H1 (cell line): ENCODE results near the gene WDR91. TPM values are rescaled to one million over a fixed set of nuclear protein-coding genes. Genes with fewer than 3 reads are reported as not detected.

Experiments
- CBX5 ChIP-seq: fragments of 300-800, 300-1000 bp; sonication (generic); IDR thresholded peaks from 2 replicates; pipeline ENCODE4 v1.7.1; 2016; ENCODE audit warnings: antibody characterized with exemption, low read length, low read depth
- polyA plus RNA-seq, 7 experiments: library from polyadenylated mRNA; depleted of rRNA in 3 of 7; stranded (reverse) in 5 of 7; unstranded in 2 of 7; fragments of >200 nt in 5 of 7; fragments of 200-250 nt in 2 of 7; gene quantifications; 1 replicate in 5 of 7; 2 replicates in 1 of 7; 4 replicates in 1 of 7; pipeline versions ENCODE4 v1.2.1 to v1.2.3, GENCODE V29; 2011 to 2013; ENCODE audit warnings: missing spikeins in 2 of 7, mixed read lengths in 2 of 7
- total RNA-seq: library from RNA; stranded (reverse); fragmentation: NEBNext Ultra II Directional; extraction: Animal tissue kit (Norgen Biotek cat#: 25700); gene quantifications from 2 replicates; pipeline ENCODE4 v1.2.1, GENCODE V29; 2021

WDR91 gene
- total and polyA plus RNA-seq, 2 of the 8 experiments (the other 6 are each of a cell fraction or from before 2014, with no cell fraction given), result 8.2 to 14.7 TPM

GRCh38 chr7:135197906-135198655 lies 13.2 kb downstream of the WDR91 start (continued):
- no peak for TF ChIP-seq CBX5
- TF ChIP-seq, all 59 proteins: peak for 0
